ENCODE measurements around the gene MINPP1. TPM values are rescaled to one million over a fixed set of nuclear protein-coding genes. Genes with fewer than 3 reads are reported as not detected.

MINPP1 gene
- total RNA-seq, 1 donor, result 27.5 TPM

DNA sequence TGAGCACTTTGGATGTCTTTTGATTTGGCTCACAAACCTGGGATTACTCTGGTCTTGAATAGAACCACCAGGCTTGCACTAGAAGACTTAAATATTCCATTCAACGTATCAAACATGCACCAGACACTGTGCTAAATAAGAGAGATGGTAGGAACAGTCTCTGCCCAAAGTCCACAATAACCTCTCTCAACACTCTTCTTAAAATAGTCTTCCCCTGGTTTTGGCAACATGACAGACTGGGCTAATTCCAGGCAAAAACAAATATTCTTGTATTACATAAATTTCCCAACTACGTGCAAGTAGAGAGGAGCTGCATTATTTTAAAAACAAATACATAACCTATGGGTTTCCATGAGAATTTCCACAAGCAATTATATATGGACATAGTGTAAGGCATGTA lies 90.2 kb downstream of the MINPP1 start:
- TF ChIP-seq, protein P1, sequence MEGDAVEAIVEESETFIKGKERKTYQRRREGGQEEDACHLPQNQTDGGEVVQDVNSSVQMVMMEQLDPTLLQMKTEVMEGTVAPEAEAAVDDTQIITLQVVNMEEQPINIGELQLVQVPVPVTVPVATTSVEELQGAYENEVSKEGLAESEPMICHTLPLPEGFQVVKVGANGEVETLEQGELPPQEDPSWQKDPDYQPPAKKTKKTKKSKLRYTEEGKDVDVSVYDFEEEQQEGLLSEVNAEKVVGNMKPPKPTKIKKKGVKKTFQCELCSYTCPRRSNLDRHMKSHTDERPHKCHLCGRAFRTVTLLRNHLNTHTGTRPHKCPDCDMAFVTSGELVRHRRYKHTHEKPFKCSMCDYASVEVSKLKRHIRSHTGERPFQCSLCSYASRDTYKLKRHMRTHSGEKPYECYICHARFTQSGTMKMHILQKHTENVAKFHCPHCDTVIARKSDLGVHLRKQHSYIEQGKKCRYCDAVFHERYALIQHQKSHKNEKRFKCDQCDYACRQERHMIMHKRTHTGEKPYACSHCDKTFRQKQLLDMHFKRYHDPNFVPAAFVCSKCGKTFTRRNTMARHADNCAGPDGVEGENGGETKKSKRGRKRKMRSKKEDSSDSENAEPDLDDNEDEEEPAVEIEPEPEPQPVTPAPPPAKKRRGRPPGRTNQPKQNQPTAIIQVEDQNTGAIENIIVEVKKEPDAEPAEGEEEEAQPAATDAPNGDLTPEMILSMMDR (IDR thresholded peaks at IDR 0.05; ENCODE audit: insufficient read depth, low read length), result no peak
- DNase-seq (ENCODE audit: low read depth), result peak; percentile 56
- no peak overlapping the region for H3K4me3 ChIP-seq (ENCODE audit: low read depth, low read length)

DNA sequence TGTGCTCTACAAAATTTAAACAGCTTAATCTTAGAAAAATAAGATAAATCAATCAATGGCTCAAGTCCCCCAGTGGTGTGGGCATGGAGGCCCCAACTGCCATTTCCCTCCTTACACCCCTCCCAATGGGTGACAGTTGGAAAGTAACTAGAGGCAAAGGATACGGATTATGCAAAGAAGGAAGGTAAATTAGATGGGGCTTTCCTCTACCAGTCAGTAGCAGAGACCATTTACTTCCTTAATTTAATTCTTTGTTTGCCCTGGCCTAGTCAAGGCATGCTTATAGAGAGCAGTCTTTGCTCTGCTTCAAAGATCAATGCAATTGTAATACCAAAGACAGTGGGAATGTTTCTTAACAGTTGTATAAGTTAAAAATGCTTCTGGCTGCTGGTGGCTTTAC lies 91.7 kb downstream of the MINPP1 start:
- TF ChIP-seq, protein P1 (IDR thresholded peaks at IDR 0.05; ENCODE audit: insufficient read depth, low read length), result no peak
- H3K4me3 ChIP-seq (ENCODE audit: low read depth, low read length), result no peak overlapping the region
- no peak for DNase-seq (ENCODE audit: low read depth)

DNA sequence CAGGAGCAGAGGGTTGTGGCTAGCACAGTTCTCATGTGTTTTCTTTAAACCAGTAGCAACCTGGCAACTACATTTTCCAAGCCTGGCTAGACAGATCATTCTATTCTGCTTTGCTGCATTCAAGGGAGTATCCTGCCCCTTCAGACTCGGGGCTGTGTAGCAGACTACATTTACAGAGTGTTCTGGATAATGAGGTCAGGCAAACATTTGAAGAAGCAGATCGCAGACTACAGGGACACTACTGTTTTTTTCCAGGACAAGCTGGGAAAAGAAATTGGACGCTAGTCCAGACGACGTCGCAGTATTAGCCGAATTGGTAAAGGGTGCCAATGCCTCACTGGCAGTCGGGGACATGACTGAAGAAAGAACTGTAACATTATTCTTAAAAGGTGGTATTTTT lies 94.0 kb downstream of the MINPP1 start:
- H3K4me3 ChIP-seq (ENCODE audit: low read depth, low read length), result no peak overlapping the region
- TF ChIP-seq, protein P1 (IDR thresholded peaks at IDR 0.05; ENCODE audit: insufficient read depth, low read length), result no peak
- no peak for DNase-seq (ENCODE audit: low read depth)

DNA sequence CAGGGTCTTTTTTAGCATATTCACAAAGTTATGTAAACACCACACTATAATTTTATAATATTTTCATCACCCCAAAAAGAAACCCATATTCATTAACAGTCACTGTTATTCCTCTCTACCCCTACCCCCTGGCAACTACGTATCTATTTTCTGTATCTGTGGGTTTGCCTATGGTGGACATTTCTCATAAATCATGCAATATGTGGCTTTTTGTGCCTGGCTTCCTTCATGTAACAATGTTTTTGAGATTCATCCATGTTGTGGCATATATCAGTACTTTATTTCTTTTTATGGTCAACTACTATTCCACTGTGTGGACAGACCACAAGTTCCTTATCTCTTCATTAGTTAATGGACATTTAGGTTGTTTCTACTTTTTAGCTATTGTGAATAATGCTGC lies 95.9 kb downstream of the MINPP1 start:
- no peak for DNase-seq (ENCODE audit: low read depth)
- no peak overlapping the region for H3K4me3 ChIP-seq (ENCODE audit: low read depth, low read length)
- TF ChIP-seq, protein P1 (IDR thresholded peaks at IDR 0.05; ENCODE audit: insufficient read depth, low read length), result no peak

Other genes with a start within 250 kb of the MINPP1 start
- gene NUTM2D, start 147.1 kb upstream of the MINPP1 start, total RNA-seq (ENCODE audit: low replicate concordance), result 0.82 and 2.6 TPM in 2 replicates
- 26.2 and 96.9 TPM in 2 replicates for gene PAPSS2, start 155.0 kb downstream of the MINPP1 start, total RNA-seq (ENCODE audit: low replicate concordance)